Left kidney (tissue), 2 donors: ENCODE data around the gene MSANTD1. TPM values are rescaled to one million over a fixed set of nuclear protein-coding genes. Genes with fewer than 3 reads are reported as not detected.
"Not testable (repeated sequence)": the region's sequence is repeated elsewhere in the genome, so short reads cannot be mapped to it uniquely, and the experiment has no call there.

ENCODE experiments used
- DNase-seq: peaks from one replicate; pipeline ENCODE4 v3.0.0-alpha.2; 2013
- polyA plus RNA-seq: library from polyadenylated mRNA; unstranded; fragments of 120-200 nt; gene quantifications from one replicate; pipeline ENCODE4 v1.2.1, GENCODE V29; 2013; ENCODE audit not compliant: insufficient read length

The MSANTD1 gene
- polyA plus RNA-seq, 1 donor = 0.88 TPM

GRCh38 chr4:3291411-3291968 is 42.5 kb downstream of the MSANTD1 start:
- DNase-seq = no peak

GRCh38 chr4:3291969-3292570 is 43.1 kb downstream of the MSANTD1 start:
- DNase-seq = no peak

GRCh38 chr4:3292571-3293400 is 43.8 kb downstream of the MSANTD1 start, which contains the start of gene RGS12:
TSS of gene RGS12 (plus strand) at chr4:3293021. CDS start at chr4:3316171, 23,150 bp downstream.
- peak; percentile 90 for DNase-seq

- no peak for DNase-seq
These were observed 44.7 kb downstream of the MSANTD1 start for GRCh38 chr4:3293401-3294391.

GRCh38 chr4:3294401-3295241 is 45.7 kb downstream of the MSANTD1 start:
- no peak for DNase-seq

- no peak for DNase-seq
These were observed 47.1 kb downstream of the MSANTD1 start for GRCh38 chr4:3295837-3296624.

- DNase-seq = no peak
These were observed 47.7 kb downstream of the MSANTD1 start for GRCh38 chr4:3296651-3297050.

GRCh38 chr4:3297066-3297859 is 48.3 kb downstream of the MSANTD1 start:
- no peak for DNase-seq

GRCh38 chr4:3299122-3299975 is 50.4 kb downstream of the MSANTD1 start:
- no peak for DNase-seq

- DNase-seq = no peak
These were observed 51.2 kb downstream of the MSANTD1 start for GRCh38 chr4:3299976-3300671.

- not testable (repeated sequence) for DNase-seq
These were observed 51.9 kb downstream of the MSANTD1 start for GRCh38 chr4:3300882-3301281.

GRCh38 chr4:3301450-3302172 is 52.7 kb downstream of the MSANTD1 start:
- DNase-seq = no peak

GRCh38 chr4:3302173-3302785 is 53.3 kb downstream of the MSANTD1 start:
- no peak for DNase-seq

GRCh38 chr4:3302786-3303564 is 54.0 kb downstream of the MSANTD1 start:
- no peak for DNase-seq

- DNase-seq = no peak
These were observed 54.5 kb downstream of the MSANTD1 start for GRCh38 chr4:3303565-3303824.
